Measurements from ENCODE around the gene KCNJ14.

The KCNJ14 gene

GRCh38 chr19:48455171-48455907 is at the start of gene KCNJ14:
KCNJ14 (plus strand) TSS chr19:48455574; CDS start chr19:48461725, 6,151 bp downstream.
- no peak for DNase-seq

- DNase-seq, result no peak
Observed at GRCh38 chr19:48405850-48406249, 49.5 kb upstream of the KCNJ14 start.

GRCh38 chr19:48413879-48414587 is 41.3 kb upstream of the KCNJ14 start:
- DNase-seq, result no peak

GRCh38 chr19:48415395-48415794 is 40.0 kb upstream of the KCNJ14 start:
- no peak for DNase-seq

GRCh38 chr19:48415806-48416221 is 39.6 kb upstream of the KCNJ14 start:
- DNase-seq, result no peak

GRCh38 chr19:48417421-48417820 is 38.0 kb upstream of the KCNJ14 start:
- no peak for DNase-seq

GRCh38 chr19:48418317-48419064 is 36.9 kb upstream of the KCNJ14 start:
- DNase-seq, result no peak

- peak; percentile 28 for DNase-seq
Observed at GRCh38 chr19:48419158-48419920, 36.0 kb upstream of the KCNJ14 start.

GRCh38 chr19:48421548-48421947 is 33.8 kb upstream of the KCNJ14 start:
- no peak for DNase-seq

GRCh38 chr19:48424694-48425219 is 30.6 kb upstream of the KCNJ14 start:
- DNase-seq, result peak; percentile 22

GRCh38 chr19:48428670-48429069 is 26.7 kb upstream of the KCNJ14 start:
- no peak for DNase-seq

- DNase-seq, result no peak
Observed at GRCh38 chr19:48433337-48433736, 22.0 kb upstream of the KCNJ14 start.

GRCh38 chr19:48436586-48436985 is 18.8 kb upstream of the KCNJ14 start:
- DNase-seq, result no peak

- DNase-seq, result no peak
Observed at GRCh38 chr19:48441360-48442050, 13.9 kb upstream of the KCNJ14 start.

- DNase-seq, result no peak
Observed at GRCh38 chr19:48442116-48443035, 13.0 kb upstream of the KCNJ14 start.

- DNase-seq, result no peak
Observed at GRCh38 chr19:48443256-48443655, 12.1 kb upstream of the KCNJ14 start.

- no peak for DNase-seq
Observed at GRCh38 chr19:48443731-48444128, 11.6 kb upstream of the KCNJ14 start.

- DNase-seq, result no peak
Observed at GRCh38 chr19:48444129-48444935, 11.0 kb upstream of the KCNJ14 start.

GRCh38 chr19:48444936-48445200 is 10.5 kb upstream of the KCNJ14 start:
- DNase-seq, result no peak

GRCh38 chr19:48445256-48445605 is 10.1 kb upstream of the KCNJ14 start:
- DNase-seq, result peak; percentile 90
